HG03108 (cell line): ENCODE data around the gene ATF6B.
"Not testable (repeated sequence)": the region's sequence is repeated elsewhere in the genome, so short reads cannot be mapped to it uniquely, and the experiment has no call there.

ENCODE experiments used
- ATAC-seq: cut with Tn5 transposase; IDR thresholded peaks from one replicate; pipeline ENCODE4 v1.9.1; 2021; ENCODE audit warnings: moderate library complexity; ENCODE audit not compliant: unreplicated experiment

The ATF6B gene

GRCh38 chr6:32108727-32109113 lies 19.3 kb downstream of the ATF6B start:
- ATAC-seq = no peak

- ATAC-seq = no peak
These were observed 19.9 kb downstream of the ATF6B start for GRCh38 chr6:32108094-32108627.

GRCh38 chr6:32107406-32107805 lies 20.6 kb downstream of the ATF6B start:
- ATAC-seq = no peak

- no peak for ATAC-seq
These were observed 22.6 kb downstream of the ATF6B start for GRCh38 chr6:32105433-32105832.

GRCh38 chr6:32102255-32102654 lies 25.8 kb downstream of the ATF6B start:
- no peak for ATAC-seq

GRCh38 chr6:32100251-32100650 lies 27.8 kb downstream of the ATF6B start:
- ATAC-seq = not testable (repeated sequence)

GRCh38 chr6:32097364-32097763 lies 30.7 kb downstream of the ATF6B start:
- no peak for ATAC-seq

GRCh38 chr6:32096394-32097258 lies 31.4 kb downstream of the ATF6B start:
- no peak for ATAC-seq

- ATAC-seq = no peak
These were observed 32.0 kb downstream of the ATF6B start for GRCh38 chr6:32096087-32096393.

GRCh38 chr6:32095338-32096086 lies 32.5 kb downstream of the ATF6B start:
- no peak for ATAC-seq

- no peak for ATAC-seq
These were observed 35.1 kb downstream of the ATF6B start for GRCh38 chr6:32092760-32093497.

GRCh38 chr6:32089082-32089828 lies 38.8 kb downstream of the ATF6B start:
- ATAC-seq = no peak

GRCh38 chr6:32088487-32089049 lies 39.5 kb downstream of the ATF6B start:
- ATAC-seq = no peak

- ATAC-seq = no peak
These were observed 40.2 kb downstream of the ATF6B start for GRCh38 chr6:32087574-32088486.

GRCh38 chr6:32086661-32087573 lies 41.1 kb downstream of the ATF6B start:
- no peak for ATAC-seq

- ATAC-seq = no peak
These were observed 42.1 kb downstream of the ATF6B start for GRCh38 chr6:32085759-32086459.

- no peak for ATAC-seq
These were observed 43.3 kb downstream of the ATF6B start for GRCh38 chr6:32084780-32085179.
